GM10266 (cell line): ENCODE results near the gene CDH22.

Experiments used
- DNase-seq: peaks from one replicate; pipeline ENCODE4 v3.0.0; 2012; ENCODE audit errors: extremely low spot score
- CTCF ChIP-seq: IDR thresholded peaks from 2 replicates; pipeline ENCODE4 v1.5.1; 2012; ENCODE audit warnings: mild to moderate bottlenecking, low read depth; ENCODE audit not compliant: control insufficient read depth, insufficient read depth; ENCODE audit errors: missing control alignments

The CDH22 gene

GRCh38 chr20:46161921-46162320, 146.4 kb downstream of the CDH22 start:
- no peak for DNase-seq
- no peak for TF ChIP-seq CTCF

GRCh38 chr20:46160661-46161060, 147.6 kb downstream of the CDH22 start:
- TF ChIP-seq CTCF = no peak
- no peak for DNase-seq

- no peak for DNase-seq
- no peak for TF ChIP-seq CTCF
Observed at GRCh38 chr20:46159101-46159897, 149.0 kb downstream of the CDH22 start.

GRCh38 chr20:46158476-46158987, 149.8 kb downstream of the CDH22 start:
- TF ChIP-seq CTCF = no peak
- no peak for DNase-seq

GRCh38 chr20:46157625-46158024, 150.7 kb downstream of the CDH22 start:
- DNase-seq = no peak
- no peak for TF ChIP-seq CTCF

GRCh38 chr20:46157076-46157592, 151.2 kb downstream of the CDH22 start:
- TF ChIP-seq CTCF = no peak
- DNase-seq = no peak

- no peak for DNase-seq
- TF ChIP-seq CTCF = no peak
Observed at GRCh38 chr20:46156065-46156464, 152.2 kb downstream of the CDH22 start.
